ENCODE data around the gene EFHC1.

- TF ChIP-seq CTCF (IDR thresholded peaks at IDR 0.05) (no peak), POLR2A (IDR thresholded peaks at IDR 0.05) (no peak)
These were observed 128.2 kb downstream of the EFHC1 start for GRCh38 chr6:52548353-52548713.

All from prostate gland (tissue), 2 donors.